Common myeloid progenitor, CD34-positive (primary cell): ENCODE results near the gene SORL1-AS1.

Experiments
- CTCF ChIA-PET: fragments of 350-600 bp; sonication (Branson Sonifier 250); formaldehyde crosslinking; loops from one replicate; lab custom pipeline; 2021; ENCODE audit warnings: antibody characterized with exemption; lab: Charles Lee
- POLR2A ChIA-PET: fragments of 350-600 bp; sonication (Branson Sonifier 250); formaldehyde crosslinking; loops from one replicate; lab custom pipeline; 2021; ENCODE audit warnings: antibody characterized with exemption; lab: Charles Lee
- DNase-seq, 3 donors: peaks; one replicate each; pipeline versions ENCODE4 v3.0.0 to v3.0.0-alpha.2; 2013
- H3K27ac ChIP-seq, 2 experiments: 1 replicate in 1 of 2; 2 replicates in 1 of 2; pipeline ENCODE4 v1.7.0; 2013; ENCODE audit warnings: inconsistent platforms in 2 of 2, low read length in 2 of 2, mild to moderate bottlenecking in 2 of 2, low read depth in 1 of 2, moderate library complexity in 1 of 2; ENCODE audit not compliant: severe bottlenecking in 2 of 2, insufficient read depth in 1 of 2, poor library complexity in 1 of 2
- H3K27me3 ChIP-seq, 5 experiments: replicated peaks in 2 of 5; 1 replicate in 3 of 5; 2 replicates in 2 of 5; pipeline versions ENCODE4 v1.6.1 to v1.7.0; 2013; ENCODE audit warnings: low read length in 4 of 5, mild to moderate bottlenecking in 2 of 5, moderate library complexity in 2 of 5, inconsistent platforms in 1 of 5; ENCODE audit not compliant: insufficient read depth in 5 of 5, control insufficient read depth in 4 of 5
- H3K36me3 ChIP-seq, 4 experiments: 1 replicate in 2 of 4; 2 replicates in 2 of 4; pipeline versions ENCODE4 v1.6.1 to v1.7.0; 2013; ENCODE audit warnings: low read length in 3 of 4, control low read depth in 1 of 4, mild to moderate bottlenecking in 1 of 4; ENCODE audit not compliant: control insufficient read depth in 4 of 4, insufficient read depth in 4 of 4
- H3K4me1 ChIP-seq, 4 experiments: 1 replicate in 3 of 4; 2 replicates in 1 of 4; pipeline versions ENCODE4 v1.6.1 to v1.7.1; 2013; ENCODE audit warnings: low read length in 3 of 4, mild to moderate bottlenecking in 3 of 4, control low read depth in 1 of 4, inconsistent platforms in 1 of 4, moderate library complexity in 1 of 4; ENCODE audit not compliant: control insufficient read depth in 4 of 4, insufficient read depth in 4 of 4; ENCODE audit errors: control extremely low read depth in 1 of 4
- H3K4me3 ChIP-seq, 7 experiments: 1 replicate in 4 of 7; 2 replicates in 3 of 7; pipeline versions ENCODE4 v1.5.1 to v1.7.0; 2013; ENCODE audit warnings: mild to moderate bottlenecking in 7 of 7, low read length in 6 of 7, moderate library complexity in 6 of 7, inconsistent platforms in 2 of 7, low read depth in 2 of 7, control low read depth in 1 of 7; ENCODE audit not compliant: insufficient read depth in 4 of 7, control insufficient read depth in 1 of 7; ENCODE audit errors: extremely low read depth in 1 of 7
- H3K9me3 ChIP-seq, 5 experiments: 1 replicate in 4 of 5; 2 replicates in 1 of 5; pipeline versions ENCODE4 v1.6.1 to v1.7.1; 2013; ENCODE audit warnings: low read length in 4 of 5, mild to moderate bottlenecking in 2 of 5, inconsistent platforms in 1 of 5, low read depth in 1 of 5, moderate library complexity in 1 of 5; ENCODE audit not compliant: control insufficient read depth in 4 of 5, insufficient read depth in 2 of 5; ENCODE audit errors: control extremely low read depth in 1 of 5
- WGBS: methylation state at CpG from one replicate; pipeline ENCODE4 v1.1.5; 2013; ENCODE audit not compliant: insufficient coverage; 5-methylcytosine and 5-hydroxymethylcytosine counted together

SORL1-AS1 gene

DNA sequence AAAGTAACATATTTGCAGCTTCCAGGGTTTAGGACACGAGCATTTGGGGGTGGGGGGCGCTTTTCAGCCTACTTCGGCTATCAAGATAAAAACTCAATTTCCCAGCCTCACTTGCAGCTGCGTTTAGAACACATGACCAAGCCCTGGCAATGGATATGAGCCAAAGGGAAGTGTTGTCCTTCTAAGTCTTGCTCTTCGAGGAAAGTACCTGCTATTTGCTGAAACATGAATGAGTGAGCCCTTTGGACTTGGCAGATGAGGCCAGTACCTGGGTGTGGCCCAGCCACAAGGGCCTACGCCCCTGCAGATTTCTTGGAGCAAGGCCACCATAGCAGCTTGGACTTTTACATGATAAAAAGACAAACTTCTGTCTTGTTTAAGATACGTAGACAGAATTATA, 60.9 kb downstream of the SORL1-AS1 start:
- CTCF ChIA-PET = interaction anchor here (1.1 to 1.7 kb wide), 2 partner anchors 8 to 51 kb away, joined by 3 to 5 read pairs; no protein-coding TSS in a partner anchor
- H3K9me3 ChIP-seq = no peaks in the 10 kb centered on the region
- peaks cover 4 to 26% (median 17%) of the 10 kb centered on the region in 4 experiments for H3K4me1 ChIP-seq
- POLR2A ChIA-PET = no interaction called here
- WGBS = 93% methylated on average over 7 of the region's 7 CpGs
- no peaks in the 10 kb centered on the region for H3K36me3 ChIP-seq
- no peaks in the 10 kb centered on the region for H3K27me3 ChIP-seq
- DNase-seq = no peak
- H3K4me3 ChIP-seq = no peak overlapping the region
- no peak overlapping the region for H3K27ac ChIP-seq

DNA sequence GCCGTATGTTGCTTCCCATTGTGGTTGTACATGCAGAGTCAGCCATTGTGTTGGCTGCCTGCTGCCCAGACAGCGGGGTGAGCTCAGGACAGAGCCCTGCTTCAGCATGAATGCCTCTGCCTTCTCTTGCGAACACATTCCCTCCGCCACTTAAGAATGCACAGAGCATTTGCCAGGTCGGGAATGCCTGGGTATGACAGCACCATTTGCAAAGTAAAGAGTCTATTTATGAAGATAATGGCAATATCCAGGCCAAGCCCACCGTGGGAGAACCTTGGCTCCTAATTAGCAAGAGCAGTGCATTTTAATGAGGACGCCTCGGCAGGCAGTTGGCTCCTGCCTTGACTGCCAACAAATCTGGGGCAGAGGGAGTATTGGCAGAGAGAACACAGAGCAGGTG, 63.1 kb downstream of the SORL1-AS1 start:
- no peak for DNase-seq
- Histone ChIP-seq H3K9me3 (no peaks in the 10 kb centered on the region), H3K27me3 (no peaks in the 10 kb centered on the region), H3K4me1 (peaks cover 4 to 20% (median 15%) of the 10 kb centered on the region in 4 experiments), H3K36me3 (no peaks in the 10 kb centered on the region), H3K4me3 (no peak overlapping the region), H3K27ac (no peak overlapping the region)
- ChIA-PET POLR2A (no interaction called here), CTCF (interaction anchor here (0.8 kb wide), 1 partner anchor 53 kb away, joined by 3 read pairs; no protein-coding TSS in a partner anchor)
- 96% methylated on average over 7 of the region's 8 CpGs for WGBS
